Inflammatory macrophage (primary cell): Measurements from ENCODE around the gene PGRMC1.
"Not testable (repeated sequence)": the region's sequence is repeated elsewhere in the genome, so short reads cannot be mapped to it uniquely, and the experiment has no call there.

Experiments used
- DNase-seq, 2 donors: peaks; one replicate each; pipeline ENCODE4 v3.0.0-alpha.2; 2020 to 2022
- total RNA-seq, 18 experiments: gene quantifications; one replicate each; lab custom pipeline; 2026; ENCODE audit warnings: mixed read lengths in 6 of 18, inconsistent platforms in 2 of 18; lab: John Stamatoyannopoulos, UW

PGRMC1 gene
- total RNA-seq, result 24.7 to 86.6 (median 53.5) reads per million in 18 experiments

DNA sequence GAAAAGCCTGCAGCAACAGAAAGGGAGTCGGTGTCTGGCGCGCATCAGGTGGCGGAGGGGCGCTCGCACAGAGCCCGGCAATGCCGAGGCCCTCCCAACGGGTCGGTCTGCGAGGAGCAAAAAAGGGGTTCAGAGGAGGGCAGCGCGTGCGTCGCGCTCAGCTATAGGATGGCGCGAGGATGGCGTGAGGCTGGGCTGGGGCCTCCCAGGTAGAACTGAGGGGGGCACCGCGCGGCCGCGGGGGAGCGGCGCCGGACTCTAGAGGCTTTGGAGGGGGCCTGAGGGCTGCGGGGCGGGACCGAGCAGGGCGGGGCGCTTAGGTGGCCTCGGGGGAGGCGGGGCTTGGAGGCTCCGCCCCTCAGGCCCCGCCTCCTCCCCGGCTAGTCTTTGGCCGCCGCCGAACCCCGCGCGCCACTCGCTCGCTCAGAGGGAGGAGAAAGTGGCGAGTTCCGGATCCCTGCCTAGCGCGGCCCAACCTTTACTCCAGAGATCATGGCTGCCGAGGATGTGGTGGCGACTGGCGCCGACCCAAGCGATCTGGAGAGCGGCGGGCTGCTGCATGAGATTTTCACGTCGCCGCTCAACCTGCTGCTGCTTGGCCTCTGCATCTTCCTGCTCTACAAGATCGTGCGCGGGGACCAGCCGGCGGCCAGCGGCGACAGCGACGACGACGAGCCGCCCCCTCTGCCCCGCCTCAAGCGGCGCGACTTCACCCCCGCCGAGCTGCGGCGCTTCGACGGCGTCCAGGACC lies at the start of gene PGRMC1:
PGRMC1 (plus strand) TSS at position 414 of the 751 bp plus-strand sequence; CDS start at position 493, 79 bp downstream.
- peak; percentile 69 to 79 for DNase-seq

DNA sequence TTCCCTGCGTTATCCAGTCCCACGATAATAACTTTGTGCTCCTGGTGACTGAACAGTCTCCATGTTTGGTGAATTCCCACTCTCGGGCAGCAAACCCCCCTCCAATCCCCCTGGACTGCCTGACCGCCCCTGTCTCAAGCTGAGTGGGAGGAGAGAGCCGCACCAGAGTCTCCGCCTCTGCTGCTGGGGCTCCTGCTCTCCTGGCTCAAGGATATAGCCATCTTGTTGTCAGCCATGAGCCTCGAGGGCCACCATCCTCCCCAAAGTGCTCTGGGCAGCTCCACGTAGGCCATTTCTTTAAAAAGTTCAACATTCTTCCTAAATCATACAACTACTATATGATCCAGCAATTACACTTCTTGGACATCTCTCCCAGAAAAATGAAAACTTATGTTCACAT lies 49.3 kb upstream of the PGRMC1 start:
- no peak for DNase-seq

DNA sequence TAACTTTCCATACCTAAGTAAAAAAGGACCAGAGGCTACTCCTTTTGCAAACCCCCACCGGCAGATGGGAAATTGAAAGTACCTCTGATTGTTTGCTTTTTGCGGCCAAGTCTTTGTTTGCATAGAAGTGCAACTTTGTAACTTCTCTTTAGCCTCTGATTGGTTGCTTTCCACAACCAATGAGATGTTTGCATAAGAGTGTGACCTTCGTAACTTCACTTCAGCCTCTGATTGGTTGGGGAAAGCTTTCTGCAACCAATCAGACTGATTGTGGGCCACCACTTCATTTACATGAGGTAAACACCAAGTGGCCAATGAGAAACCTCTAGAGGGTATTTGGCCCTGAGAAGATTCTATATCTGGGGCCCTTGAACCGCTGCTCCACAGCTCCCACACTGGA lies 48.8 kb upstream of the PGRMC1 start:
- DNase-seq, result no peak

DNA sequence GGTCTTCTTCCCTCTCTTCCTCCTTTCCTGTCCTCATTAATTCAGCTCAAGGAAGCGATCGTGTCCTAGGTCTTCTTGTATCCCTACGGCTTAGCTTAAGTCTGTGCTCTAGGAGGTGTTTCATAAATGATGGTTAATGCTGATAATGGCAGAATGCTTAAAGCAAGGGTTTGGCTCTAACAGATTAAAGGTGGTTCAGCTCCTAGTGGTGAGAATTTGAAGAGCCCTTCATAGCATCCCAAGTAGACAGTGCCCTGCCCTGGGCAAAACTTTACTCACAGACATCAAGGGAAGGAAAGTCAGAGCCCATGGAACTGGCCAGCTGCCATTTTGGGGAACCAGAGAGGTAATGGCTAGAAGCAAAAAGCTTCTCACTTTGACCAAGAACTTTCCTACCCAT lies 47.0 kb upstream of the PGRMC1 start:
- DNase-seq, result no peak

DNA sequence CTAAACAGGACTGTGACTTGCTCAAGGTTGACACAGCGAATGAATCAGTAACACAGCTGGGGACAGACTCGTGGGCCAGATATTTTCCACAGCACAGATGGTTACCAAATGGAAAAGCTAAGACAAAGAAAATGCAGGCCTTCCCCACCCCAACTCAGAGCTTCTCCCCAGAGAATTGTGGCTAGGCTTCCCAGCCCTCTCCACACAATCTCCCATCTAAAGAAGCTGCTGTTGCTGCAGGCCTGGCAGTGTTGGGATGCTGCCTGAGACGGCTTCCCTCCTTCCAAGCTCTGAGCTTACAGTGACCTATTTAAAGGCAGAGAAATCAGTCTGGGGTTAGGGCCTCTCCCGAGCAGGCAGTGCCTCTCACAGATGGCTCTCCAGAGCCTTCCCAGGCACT lies 46.5 kb upstream of the PGRMC1 start:
- DNase-seq, result no peak

DNA sequence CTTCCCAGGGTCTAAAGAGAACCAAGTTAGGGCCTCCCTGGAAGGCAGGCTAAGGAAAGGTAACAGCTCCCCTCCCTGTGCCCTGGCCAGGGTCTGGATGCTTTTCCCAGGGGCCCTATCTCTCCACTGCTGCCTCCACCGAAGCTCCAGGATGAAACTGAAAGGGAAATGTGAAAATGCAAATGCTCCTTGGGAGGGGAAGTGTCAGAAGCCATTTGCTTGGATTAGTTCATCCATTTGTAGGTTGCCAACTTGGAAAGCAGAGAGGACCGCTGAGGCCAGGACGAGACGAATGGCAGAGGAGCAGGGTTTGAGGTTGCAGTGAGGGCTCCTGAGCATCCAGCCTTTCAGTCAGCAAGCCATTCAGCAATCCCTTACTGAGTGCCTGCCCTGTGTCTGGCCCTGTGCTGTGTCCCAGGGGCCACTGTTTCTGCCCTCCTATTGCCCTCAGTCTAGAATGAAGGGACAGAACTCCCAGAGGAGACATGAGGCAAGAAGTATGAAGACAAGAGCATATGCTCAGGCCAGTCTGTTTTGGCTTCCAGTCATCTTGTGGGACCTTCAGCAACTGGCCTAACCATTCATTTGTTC lies 45.9 kb upstream of the PGRMC1 start:
- DNase-seq, result no peak

DNA sequence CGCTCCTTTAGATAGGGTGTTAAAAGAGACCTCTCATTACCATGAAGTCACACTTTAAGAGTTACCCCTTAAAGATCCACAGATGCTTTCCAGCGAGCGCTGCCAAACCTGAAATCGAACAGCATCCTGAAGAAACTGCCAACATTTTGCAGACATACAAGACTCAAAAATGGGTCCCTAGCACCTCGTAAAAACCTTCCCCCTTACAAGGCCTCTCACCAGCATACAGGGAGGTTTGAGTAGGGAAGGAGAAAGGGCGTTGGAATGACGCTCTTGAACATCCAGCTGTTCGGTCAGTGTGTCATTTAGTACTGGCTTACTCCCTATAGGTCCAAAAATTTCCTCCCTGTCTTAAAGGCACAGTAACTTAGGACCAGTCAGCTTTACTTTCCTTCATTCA lies 45.3 kb upstream of the PGRMC1 start:
- DNase-seq, result no peak

DNA sequence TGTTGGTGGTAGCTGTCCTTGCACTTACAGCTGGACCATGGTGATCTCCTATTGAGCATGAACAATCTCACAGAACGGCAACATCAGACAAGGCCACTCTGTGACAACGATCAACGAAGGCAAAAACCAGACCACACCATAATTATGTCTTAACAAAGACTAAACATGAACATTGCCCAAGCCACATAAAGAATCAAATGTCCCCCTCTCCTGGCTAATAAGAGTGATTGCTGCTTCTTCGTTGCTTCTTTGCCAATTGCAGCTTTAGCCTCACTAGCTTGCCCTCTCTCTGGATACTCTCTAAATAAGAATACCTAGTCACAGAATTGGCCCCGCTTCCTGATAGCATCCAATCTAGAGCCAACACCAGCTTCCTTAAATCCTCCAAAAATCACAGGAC lies 41.5 kb upstream of the PGRMC1 start:
- DNase-seq, result peak in 1 of 2 donors; percentile 25

DNA sequence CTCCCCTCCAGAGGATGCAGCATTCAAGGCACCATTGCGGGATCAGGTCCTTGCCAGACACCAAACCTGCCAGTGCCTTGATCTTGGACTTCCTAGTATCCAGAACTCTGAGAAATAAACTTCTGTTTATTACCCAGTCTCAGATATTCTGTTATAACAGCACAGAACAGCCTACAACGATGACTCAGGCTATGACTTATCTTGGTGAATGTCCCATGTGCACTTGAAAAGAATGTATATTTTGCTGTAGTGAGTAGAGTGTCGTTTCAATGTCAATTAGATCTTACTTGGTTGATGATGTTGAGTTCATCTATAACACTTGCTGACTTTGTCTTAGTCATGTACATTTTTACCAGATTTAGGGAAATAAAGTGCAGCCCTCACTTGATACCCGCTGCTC lies 34.5 kb upstream of the PGRMC1 start:
- no peak for DNase-seq

DNA sequence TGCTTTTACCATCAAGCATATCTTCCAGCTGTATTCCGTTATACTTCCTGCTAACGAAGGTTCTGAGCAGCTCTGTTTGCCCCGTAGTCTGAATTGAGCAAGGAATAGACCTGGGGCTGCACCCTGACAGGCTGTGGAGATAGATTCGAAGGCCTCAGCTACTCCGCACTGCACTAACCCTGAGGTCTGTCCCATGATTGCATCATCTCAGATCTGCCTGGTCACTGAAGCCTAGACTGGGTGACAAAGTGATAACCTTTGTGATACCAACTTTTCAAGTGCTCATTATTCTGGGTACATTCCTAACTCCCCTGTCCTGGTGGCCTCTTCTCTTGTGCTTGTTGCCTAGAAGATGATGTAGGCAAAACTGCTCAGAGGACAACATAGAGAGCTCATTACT lies 29.9 kb upstream of the PGRMC1 start:
- DNase-seq, result no peak

DNA sequence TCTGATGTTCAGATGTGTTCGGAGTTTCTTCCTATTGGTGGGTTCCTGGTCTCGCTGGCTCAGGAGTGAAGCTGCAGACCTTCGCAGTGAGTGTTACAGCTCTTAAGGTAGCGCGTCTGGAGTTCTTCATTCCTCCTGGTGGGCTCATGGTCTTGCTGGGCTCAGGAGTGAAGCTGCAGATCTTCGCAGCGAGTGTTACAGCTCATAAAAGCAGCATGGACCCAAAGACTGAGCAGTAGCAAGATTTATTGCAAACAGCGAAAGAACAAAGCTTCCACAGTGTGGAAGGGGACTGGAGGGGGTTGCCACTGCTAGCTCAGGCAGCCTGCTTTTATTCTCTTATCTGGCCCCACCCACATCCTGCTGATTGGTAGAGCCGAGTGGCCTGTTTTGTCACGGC lies 28.6 kb upstream of the PGRMC1 start:
- DNase-seq, result not testable (repeated sequence)

DNA sequence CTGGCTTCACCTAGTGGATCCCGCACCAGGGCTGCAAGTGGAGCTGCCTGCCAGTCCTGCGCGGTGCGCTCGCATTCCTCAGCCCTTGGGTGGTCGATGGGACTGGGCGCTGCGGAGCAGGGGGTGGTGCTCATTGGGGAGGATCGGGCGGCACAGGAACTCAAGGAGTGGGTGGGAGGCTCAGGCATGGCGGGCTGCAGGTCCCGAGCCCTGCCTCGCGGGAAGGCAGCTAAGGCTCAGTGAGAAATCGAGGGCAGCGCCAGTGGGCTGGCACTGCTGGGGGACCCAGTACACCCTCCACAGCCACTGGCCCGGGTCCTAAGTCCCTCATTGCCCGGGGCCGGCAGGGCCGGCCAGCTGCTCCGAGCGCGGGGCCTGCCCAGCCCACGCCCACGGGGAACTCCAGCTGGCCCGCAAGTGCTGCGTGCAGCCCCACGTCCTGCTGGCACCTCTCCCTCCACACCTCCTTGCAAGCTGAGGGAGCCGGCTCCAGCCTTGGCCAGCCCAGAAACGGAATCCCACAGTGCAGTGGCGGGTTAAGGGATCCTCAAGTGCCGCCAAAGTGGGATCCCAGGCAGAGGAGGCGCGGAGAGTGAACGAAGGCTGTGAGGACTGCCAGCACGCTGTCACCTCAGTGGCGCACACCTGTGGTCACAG lies 27.6 kb upstream of the PGRMC1 start:
- DNase-seq, result no peak

DNA sequence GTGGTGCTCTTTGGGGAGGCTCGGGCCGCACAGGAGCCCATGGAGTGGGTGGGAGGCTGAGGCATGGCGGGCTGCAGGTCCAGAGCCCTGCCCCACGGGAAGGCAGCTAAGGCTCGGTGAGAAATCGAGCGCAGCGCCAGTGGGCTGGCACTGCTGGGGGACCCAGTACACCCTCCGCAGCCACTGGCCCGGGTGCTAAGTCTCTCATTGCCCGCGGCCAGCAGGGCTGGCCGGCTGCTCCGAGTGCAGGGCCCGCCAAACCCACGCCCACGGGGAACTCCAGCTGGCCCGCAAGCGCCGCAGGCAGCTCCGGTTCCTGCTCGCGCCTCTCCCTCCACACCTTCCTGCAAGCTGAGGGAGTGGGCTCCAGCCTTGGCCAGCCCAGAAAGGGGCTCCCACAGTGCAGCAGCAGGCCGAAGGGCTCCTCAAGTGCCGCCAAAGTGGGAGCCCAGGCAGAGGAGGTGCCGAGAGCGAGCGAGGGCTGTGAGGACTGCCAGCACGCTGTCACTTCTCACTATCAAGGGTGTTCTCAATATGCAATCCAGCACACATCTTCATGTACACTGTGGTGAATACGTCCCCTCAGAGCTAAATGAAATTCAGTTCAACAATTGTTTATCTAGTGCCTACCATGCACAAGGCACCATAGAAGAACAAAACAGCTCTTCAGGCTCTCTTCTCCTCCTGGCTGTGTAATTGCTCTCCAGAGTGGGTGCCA lies 25.0 kb upstream of the PGRMC1 start:
- DNase-seq, result not testable (repeated sequence)

DNA sequence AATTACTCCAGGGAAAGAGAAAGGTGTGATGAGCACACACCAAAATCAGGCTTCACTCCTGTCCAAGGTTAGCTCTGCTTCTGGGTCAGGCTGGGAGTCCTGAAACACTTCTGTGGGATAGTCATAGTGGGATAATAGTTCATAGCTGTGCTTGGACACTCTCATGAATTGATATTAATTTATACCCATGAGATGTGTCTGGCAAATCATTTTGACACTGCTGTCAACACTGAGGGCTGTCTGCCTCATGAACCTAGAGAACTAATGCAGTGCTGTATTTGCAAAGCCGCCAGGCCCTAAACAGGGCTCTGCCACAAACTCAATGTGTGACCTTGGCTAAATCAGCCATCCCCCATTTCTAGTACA lies 24.5 kb upstream of the PGRMC1 start:
- DNase-seq, result no peak

DNA sequence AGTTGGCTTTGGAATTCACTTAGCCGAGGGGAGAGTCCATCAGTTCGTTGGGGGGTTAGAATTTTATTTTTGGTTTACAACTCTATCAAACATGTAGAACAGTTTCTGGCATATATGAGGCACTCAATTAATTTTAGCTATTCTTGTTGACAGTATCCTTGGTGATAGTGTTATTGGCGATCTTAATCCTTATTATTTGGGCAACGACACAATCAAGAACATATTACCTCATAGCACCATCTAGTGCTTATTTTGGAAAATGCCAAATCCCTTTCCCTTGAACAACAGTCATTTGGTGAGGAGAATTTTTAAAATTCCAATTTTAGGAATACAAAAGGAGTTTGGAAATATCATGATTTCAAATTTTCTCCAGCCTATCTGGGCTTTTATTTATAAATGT lies 17.9 kb upstream of the PGRMC1 start:
- DNase-seq, result no peak

DNA sequence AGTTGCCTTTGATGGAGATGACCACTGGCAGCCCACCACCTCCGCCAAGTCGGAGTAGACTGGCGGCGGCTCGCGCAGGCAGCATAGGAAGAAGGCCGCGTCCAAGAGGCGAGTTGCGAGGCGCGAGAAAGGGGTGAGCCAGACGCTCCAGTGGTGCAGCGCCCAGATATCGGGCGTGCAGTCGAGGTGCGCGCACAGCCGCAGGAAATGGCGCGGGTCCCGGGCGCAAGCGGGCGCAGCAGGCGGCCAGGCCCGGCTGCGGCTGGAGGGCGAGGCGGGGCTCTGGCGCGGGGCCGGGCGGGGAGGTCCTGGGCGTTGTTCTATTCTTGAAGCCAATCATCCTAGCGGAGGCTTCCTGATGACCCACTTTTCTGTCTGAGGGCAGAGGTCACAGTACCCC lies 13.2 kb upstream of the PGRMC1 start:
- DNase-seq, result no peak

DNA sequence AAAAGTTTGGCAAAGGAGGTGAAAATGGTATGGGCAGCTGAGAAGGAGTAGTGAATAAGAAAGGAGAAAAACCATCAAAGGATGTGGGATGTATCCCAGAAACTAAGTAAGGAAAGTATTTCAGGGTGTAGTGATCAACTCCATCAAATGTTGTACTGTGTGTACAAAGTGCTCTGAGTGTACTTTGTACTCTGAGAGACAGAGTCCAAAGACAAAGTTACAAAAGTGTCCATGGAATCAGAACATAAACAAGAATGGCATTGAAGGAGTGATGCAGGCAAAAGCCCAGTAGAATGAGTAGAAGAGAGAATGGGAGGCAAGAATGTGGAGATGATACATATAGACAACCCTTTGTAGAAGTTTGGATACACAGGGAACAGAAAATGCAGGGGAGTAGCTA lies 12.3 kb upstream of the PGRMC1 start:
- no peak for DNase-seq

DNA sequence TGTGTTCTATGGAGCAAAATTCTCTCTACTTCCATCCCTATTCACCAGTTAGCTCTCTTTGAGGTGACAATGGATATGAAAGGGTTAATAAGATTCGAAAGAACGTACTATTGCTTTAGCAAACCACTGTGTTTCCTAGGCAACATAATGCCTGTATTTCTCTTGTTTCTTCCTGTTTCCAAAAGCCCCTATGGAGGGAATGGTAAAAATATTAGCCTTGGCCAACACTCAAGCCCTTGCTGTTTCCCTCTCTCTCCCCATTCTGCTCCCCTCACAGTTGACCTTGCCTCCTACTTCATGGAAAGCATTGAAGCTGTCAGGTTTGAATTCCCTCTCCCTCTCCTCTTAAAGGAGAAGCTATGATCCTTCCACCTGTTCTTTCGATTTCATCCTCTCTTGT lies 9.6 kb upstream of the PGRMC1 start:
- no peak for DNase-seq

DNA sequence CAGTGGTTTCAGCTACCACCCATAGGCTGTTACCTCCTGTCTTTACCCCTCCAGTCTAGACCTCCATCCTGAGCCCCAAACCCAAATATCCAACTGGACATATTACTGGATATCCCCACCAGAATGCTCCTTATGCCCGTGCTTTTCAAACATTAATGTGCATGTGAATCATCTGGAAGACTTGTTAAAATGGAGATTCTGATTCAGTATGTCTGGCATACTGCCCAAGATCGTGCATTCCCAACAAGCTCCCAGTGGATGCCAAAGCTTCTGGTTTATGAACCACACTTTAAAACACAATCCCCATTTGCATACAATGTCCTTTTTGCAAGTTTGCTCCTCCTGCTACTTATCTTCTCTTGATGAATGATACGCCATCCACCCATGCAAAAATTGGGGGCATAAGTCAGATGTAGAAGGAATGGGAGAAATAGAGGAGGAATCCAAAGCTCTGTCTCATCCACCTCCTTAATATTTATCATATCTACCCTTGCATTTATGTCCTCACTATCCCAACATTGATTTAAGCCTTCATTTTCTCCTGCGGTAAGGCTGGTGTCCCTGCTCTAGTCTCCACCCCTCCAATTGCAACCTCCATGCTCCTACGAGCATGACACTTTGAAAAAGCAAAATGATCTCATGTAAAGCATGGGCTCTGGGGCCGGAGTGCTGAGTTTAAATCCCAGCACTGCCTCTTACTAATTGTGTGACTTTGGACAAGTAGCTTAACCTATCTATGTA lies 7.4 kb upstream of the PGRMC1 start:
- DNase-seq, result no peak

DNA sequence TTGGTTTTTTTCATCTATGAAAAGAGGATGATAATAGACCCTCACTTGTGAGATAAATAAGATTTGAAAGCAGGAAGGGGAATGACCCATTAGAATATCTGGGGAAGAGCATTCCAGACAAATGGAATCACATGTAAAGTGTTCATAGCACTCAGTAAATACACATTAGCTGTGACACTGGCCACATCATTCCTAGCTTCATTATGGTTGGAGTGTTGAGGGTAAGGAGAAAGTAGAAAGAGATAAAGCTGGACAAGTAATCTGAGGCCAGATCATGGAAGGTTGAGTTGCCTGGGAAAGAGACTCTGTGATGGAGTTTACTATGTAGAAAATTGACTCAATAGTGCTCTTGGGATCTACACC lies 6.9 kb upstream of the PGRMC1 start:
- no peak for DNase-seq

DNA sequence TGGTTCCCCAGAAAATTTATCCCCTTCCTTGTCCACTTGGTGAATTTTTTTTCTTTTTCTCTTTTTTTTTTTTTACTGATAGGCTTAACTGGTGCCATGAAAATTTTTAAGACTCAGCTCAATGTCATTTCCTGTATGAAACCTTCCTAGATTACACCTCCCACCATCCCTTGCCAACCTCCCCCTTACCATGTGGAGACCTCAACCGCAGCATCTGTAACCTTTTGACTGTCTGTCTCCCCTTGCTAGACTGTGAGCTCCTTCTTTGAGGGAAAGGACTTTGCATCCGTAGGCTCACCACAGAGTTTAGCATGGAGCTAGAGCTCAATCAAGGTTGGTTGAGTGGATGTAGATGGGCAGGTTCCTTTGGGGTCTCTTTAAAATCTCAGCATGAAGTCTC lies 5.2 kb upstream of the PGRMC1 start:
- no peak for DNase-seq

DNA sequence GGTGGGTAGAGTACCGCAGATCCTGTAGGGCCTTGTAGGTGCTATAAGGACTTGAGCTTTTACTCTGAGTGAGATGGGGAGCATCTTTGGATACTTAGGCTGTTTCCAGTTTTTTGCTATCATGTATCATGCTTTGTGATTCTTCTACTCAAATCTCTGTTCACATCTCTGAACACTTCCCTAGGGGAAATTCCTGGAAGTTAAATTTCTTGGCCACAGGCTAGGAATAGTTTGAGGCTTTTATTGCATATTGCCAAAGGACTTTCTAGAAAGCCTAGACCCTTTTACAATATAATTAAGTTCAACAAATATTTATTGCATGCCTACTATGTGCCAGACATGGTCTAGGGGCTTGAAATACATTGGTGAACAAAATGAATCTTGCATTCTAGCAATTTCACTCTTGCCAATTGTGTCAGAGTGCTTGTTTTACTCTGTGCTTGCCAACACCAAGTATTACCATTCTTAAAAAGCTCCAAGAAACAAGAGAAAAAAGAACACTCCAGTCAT lies 4.1 kb upstream of the PGRMC1 start:
- no peak for DNase-seq
